Natural killer cell treated with Interleukin-12 subunit alpha and Interleukin-12 subunit beta and Interleukin-15 and Interleukin-18, amount 100 ng/mL, for 72 hours (primary cell): ENCODE data around the gene NRTN. TPM values are rescaled to one million over a fixed set of nuclear protein-coding genes. Genes with fewer than 3 reads are reported as not detected.
A peak's percentile ranks its signal among the peaks of the same experiment; 100 is the strongest.
"Not testable (repeated sequence)": the region's sequence is repeated elsewhere in the genome, so short reads cannot be mapped to it uniquely, and the experiment has no call there.

Experiments used
- ATAC-seq, 2 donors: fragments of 150-1000 bp; cut with Tn5 transposase in 1 of 2; sonication (Bioruptor Pico), chemical (Tn5 transposase) in 1 of 2; 2 replicates each; pipeline ENCODE4 v1.10.0; 2021
- DNase-seq: peaks from one replicate; pipeline ENCODE4 v3.0.0; 2022; ENCODE audit warnings: low spot score
- H3K27ac Mint-ChIP-seq, 2 donors: 1 replicate in 1 of 2; 2 replicates in 1 of 2; pipeline ENCODE4 v1.8.0; 2022; ENCODE audit warnings: mixed read lengths in 2 of 2, mild to moderate bottlenecking in 1 of 2, moderate library complexity in 1 of 2
- H3K27me3 Mint-ChIP-seq, 2 donors: 1 replicate in 1 of 2; 2 replicates in 1 of 2; pipeline ENCODE4 v1.8.0; 2022; ENCODE audit warnings: mixed read lengths in 2 of 2
- H3K36me3 Mint-ChIP-seq: one replicate; pipeline ENCODE4 v1.8.0; 2022; ENCODE audit warnings: mixed read lengths
- H3K4me1 Mint-ChIP-seq, 2 donors: 1 replicate in 1 of 2; 2 replicates in 1 of 2; pipeline ENCODE4 v1.8.0; 2022; ENCODE audit warnings: low read depth in 2 of 2, mixed read lengths in 2 of 2, mild to moderate bottlenecking in 1 of 2
- H3K4me3 Mint-ChIP-seq: one replicate; pipeline ENCODE4 v1.8.0; 2022; ENCODE audit warnings: mixed read lengths
- H3K9me3 Mint-ChIP-seq: 2 replicates; pipeline ENCODE4 v1.8.0; 2022; ENCODE audit warnings: mixed read lengths
- total RNA-seq, 2 donors: library from RNA; stranded (reverse); gene quantifications; one replicate each; pipeline ENCODE4 v1.2.3, GENCODE V29; 2022

Gene NRTN, protein sequence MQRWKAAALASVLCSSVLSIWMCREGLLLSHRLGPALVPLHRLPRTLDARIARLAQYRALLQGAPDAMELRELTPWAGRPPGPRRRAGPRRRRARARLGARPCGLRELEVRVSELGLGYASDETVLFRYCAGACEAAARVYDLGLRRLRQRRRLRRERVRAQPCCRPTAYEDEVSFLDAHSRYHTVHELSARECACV
- total RNA-seq, result not detected

DNA sequence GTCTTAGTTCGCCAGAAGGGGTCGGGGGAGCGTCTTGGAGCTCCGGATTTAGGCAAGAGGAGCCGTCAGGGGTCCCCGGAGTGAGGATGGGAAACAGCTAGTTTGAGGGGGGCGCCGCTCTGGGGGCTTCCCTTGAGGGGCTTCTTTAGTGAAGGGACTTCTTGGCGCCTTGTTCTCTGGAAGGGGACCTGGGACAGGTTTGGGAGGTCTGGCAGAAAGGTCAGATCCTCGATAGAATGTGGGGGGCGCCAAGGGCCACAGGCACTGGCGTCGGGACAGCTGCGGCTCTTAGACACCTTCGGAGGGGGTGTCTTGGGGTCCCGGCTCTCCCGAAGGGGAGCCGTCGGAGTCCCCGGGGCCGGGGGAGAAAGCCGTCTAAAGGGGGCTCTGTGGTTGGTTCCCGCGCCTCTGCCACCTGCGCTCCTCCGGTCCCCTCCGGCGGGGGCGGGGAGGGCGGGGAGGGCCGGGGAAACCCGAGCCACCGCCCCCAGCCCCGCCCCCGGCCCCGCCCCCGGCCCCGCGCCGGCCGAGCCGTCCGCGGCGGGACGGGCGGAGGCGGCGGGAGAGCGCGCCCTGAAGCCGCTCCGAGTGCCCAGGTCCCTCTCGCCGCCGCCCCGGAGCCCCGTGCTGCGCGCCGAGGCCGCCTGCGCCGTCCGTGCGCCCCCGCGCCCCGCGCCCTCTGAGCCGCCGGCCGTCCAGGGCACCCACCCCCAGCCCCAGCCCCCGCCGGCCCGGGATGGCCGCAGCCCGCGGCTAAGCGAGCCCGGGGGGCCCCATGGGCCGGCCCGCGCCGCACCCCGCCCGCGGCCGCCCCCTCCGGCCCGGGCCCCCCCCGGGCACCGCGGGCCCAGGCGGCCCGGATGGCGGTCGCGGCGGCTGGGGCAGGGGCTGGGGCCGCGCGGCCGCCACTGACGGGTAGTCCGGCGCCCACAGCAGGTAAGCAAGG lies at the start of gene NRTN:
Gene NRTN (plus strand): TSS at position 552 of the 946 bp plus-strand sequence. CDS start 19,099 bp downstream, outside the sequence.
- DNase-seq (no peak), ATAC-seq (peak; percentile 18 to 62)
- H3K36me3 Mint-ChIP-seq, result no peaks in the 10 kb centered on the region
- no peaks in the 10 kb centered on the region for H3K9me3 Mint-ChIP-seq
- no peak within 1 kb of the TSS for H3K27ac Mint-ChIP-seq
- H3K4me3 Mint-ChIP-seq, result peak within 1 kb of the TSS; percentile 53
- H3K27me3 Mint-ChIP-seq, result peaks cover 14 to 16% of the 10 kb centered on the region in 2 donors
- H3K4me1 Mint-ChIP-seq, result peaks cover 14 to 17% of the 10 kb centered on the region in 2 donors

DNA sequence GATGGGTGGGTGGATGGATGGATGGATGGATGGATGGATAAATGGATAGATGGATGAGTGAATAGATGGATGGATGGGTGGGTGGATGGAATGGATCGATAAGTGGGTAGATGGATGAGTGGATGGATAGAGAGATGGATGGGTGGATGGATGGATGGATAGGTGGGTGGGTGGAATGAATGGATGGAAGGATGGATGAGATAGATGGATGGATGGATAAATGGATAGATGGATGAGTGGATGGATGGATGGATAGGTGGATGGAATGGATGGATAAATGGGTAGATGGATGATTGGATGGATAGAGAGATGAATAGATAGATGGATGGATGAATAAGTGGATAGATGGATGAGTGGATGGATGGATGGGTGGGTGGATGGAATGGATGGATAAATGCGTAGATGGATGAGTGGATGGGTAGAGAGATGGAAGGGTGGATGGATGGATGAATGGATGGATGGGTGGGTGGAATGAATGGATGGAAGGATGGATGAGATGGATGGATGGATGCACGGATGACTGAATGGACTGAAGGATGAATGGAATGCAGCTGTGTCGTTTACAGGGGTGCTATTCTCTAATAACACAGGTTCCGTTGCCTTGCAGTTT lies 42.2 kb upstream of the NRTN start:
- H3K36me3 Mint-ChIP-seq, result no peaks in the 10 kb centered on the region
- no peak overlapping the region for H3K27ac Mint-ChIP-seq
- peaks cover 2 to 12% of the 10 kb centered on the region in 2 donors for H3K27me3 Mint-ChIP-seq
- DNase-seq, result no peak
- no peak overlapping the region for H3K4me3 Mint-ChIP-seq
- no peak for ATAC-seq
- H3K4me1 Mint-ChIP-seq, result no peaks in the 10 kb centered on the region
- H3K9me3 Mint-ChIP-seq, result no peaks in the 10 kb centered on the region

DNA sequence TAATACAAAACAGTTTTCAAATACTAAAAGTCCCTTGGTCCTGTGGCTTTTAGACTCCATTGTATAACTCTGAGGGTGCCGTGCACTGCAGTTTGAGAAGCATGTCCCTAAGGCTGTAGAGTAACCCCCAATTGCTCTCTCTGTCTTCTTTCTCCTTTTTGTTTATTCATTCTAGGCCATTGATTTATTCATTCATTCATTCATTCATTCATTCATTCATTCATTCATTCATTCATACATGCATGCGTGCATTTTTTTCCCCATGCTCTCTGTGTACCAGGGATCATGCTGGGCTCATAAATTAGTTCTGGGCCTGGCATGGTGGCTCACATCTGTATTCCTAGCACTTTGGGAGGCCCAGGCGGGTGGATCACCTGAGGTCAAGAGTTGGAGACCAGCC lies 39.6 kb upstream of the NRTN start:
- peaks cover 2 to 12% of the 10 kb centered on the region in 2 donors for H3K27me3 Mint-ChIP-seq
- ATAC-seq (no peak), DNase-seq (no peak)
- no peaks in the 10 kb centered on the region for H3K4me1 Mint-ChIP-seq
- H3K27ac Mint-ChIP-seq, result no peak overlapping the region
- H3K36me3 Mint-ChIP-seq, result no peaks in the 10 kb centered on the region
- H3K4me3 Mint-ChIP-seq, result no peak overlapping the region
- H3K9me3 Mint-ChIP-seq, result no peaks in the 10 kb centered on the region

DNA sequence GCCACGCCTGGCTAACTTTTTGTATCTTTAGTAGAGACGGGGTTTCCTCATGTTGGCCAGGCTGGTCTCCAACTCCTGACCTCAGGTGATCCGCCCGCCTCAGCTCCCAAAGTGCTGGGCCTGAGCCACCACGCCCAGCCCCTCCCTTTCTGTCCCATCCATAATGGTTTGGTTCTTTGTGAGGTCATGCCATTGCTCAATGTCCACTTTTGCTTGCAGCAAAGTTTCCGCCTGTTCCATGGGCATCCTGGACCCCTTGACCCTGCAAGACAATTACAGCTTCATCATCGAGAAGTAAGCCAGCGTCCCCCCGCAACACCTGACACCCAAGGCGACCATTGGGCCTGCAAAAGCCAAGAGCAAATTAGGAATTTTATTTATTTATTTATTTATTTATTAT lies 36.9 kb upstream of the NRTN start:
- peaks cover 2% of the 10 kb centered on the region in 2 donors for H3K27me3 Mint-ChIP-seq
- DNase-seq, result no peak
- ATAC-seq, result no peak
- no peaks in the 10 kb centered on the region for H3K9me3 Mint-ChIP-seq
- H3K4me1 Mint-ChIP-seq, result no peaks in the 10 kb centered on the region
- H3K4me3 Mint-ChIP-seq, result no peak overlapping the region
- no peak overlapping the region for H3K27ac Mint-ChIP-seq
- no peaks in the 10 kb centered on the region for H3K36me3 Mint-ChIP-seq

DNA sequence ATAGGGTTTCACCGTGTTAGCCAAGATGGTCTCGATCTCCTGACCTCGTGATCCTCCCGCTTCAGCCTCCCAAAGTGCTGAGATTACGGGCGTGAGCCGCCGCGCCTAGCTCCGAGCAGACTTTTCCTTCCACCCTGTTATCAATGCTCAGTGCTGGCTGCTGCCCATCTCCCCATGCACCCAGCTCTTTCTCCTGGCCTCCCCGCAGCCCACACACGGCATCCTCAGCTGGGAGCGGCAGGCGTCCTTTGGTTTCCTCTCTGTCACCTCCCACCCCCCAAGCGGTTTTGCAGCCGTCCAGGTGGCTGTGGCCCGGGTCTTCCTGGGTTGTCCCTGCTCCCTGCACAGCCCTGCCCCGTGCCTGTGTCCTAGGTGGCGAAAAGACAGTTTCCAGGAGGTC lies 32.5 kb upstream of the NRTN start:
- Mint-ChIP-seq H3K4me1 (no peaks in the 10 kb centered on the region), H3K4me3 (no peak overlapping the region), H3K27me3 (peaks cover 0 to 2% of the 10 kb centered on the region in 2 donors), H3K9me3 (no peaks in the 10 kb centered on the region), H3K27ac (no peak overlapping the region), H3K36me3 (no peaks in the 10 kb centered on the region)
- no peak for DNase-seq
- no peak for ATAC-seq

DNA sequence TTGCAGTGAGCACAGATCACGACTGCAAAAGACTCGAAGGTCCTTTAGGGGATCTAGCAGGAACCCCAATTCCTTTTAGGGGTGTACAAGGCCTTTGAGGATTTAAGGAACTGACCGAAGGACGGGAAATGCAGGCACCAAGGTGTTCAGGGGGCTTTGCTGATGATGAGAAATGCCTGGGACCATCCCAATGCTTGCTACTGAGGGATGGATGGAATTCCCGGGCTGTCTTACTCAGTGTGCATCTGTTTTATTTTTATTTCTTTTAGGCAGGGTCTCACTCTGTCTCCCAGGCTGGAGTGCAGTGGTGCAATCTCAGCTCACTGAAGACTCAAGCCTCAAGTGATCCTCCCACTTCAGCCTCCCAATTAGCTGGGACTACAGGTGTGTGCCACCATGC lies 31.6 kb upstream of the NRTN start:
- no peak overlapping the region for H3K4me3 Mint-ChIP-seq
- H3K36me3 Mint-ChIP-seq, result no peaks in the 10 kb centered on the region
- ATAC-seq (no peak), DNase-seq (no peak)
- H3K9me3 Mint-ChIP-seq, result no peaks in the 10 kb centered on the region
- H3K27me3 Mint-ChIP-seq, result peaks cover 0 to 2% of the 10 kb centered on the region in 2 donors
- H3K27ac Mint-ChIP-seq, result no peak overlapping the region
- no peaks in the 10 kb centered on the region for H3K4me1 Mint-ChIP-seq

DNA sequence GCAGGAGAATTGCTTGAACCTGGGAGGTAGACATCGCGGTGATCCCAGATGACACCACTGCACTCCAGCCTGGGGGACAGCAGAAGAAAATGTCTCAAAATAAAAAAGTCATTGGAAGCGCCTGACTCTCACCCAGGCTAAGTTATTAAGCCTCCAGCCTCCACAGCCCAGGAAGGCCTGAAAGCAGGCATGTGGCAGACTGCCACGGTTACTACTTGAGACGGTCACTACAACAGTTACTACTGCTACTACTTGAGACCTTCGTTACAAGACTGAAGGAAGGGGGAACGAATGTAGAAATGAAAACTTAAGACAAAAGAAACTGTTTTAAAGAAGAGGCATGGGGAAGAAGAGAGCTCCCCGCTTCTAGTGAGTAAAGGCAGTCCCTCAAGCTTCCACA lies 29.9 kb upstream of the NRTN start:
- ATAC-seq, result no peak
- Mint-ChIP-seq H3K27me3 (peaks cover 0 to 2% of the 10 kb centered on the region in 2 donors), H3K9me3 (no peaks in the 10 kb centered on the region), H3K27ac (no peak overlapping the region), H3K4me3 (no peak overlapping the region), H3K4me1 (no peaks in the 10 kb centered on the region), H3K36me3 (no peaks in the 10 kb centered on the region)
- no peak for DNase-seq

DNA sequence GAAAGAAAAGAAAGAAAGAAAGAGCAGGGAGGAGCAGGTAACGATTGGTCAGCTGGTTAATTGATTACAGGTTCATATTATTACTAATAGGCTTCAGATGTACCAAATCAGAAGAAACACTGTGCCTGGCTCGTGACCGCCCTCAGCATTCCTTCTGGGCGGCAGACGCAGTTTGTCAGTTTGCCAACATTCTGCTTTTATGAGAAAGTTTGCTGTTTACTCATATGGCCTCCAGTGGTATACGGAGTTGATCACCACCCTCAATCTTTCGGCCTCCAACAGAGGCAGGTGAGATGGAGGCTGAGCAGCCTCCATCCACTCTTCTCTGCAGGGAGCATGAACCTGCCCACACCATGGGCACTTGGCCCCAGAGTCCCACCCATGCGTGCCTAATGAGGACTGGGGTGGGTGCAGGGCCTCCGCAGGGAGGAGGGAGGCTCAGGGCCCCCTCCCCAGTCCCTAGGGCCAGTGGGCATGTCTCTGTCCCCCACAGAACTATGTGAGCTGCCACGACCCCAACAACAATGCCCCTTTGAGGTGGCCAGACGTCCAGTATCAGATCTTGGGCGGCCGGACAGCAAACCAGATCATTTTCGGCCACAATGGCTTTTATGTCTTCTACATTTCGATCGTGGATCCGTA lies 29.1 kb upstream of the NRTN start:
- Mint-ChIP-seq H3K27me3 (peaks cover 0 to 2% of the 10 kb centered on the region in 2 donors), H3K4me3 (no peak overlapping the region), H3K27ac (no peak overlapping the region), H3K4me1 (no peaks in the 10 kb centered on the region), H3K9me3 (no peaks in the 10 kb centered on the region), H3K36me3 (no peaks in the 10 kb centered on the region)
- DNase-seq (no peak), ATAC-seq (no peak)

DNA sequence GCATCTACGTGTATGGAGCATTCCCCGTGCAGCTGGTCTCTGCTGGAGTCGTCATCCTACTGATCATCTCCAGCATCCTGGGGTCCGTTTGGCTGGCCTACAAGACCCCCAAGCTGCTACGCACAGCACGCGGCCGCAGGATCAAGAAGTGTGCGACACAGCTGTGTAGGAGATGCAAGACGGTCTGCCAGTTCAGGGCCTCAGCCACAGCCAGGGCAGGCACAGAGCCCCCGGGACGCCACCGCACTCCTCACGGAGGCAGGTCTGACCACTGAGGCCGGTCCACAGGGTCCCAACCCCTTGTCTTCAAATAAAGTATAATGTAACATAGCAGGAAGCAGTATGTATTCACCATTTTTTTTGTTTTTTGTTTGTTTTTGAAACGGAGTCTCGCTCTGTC lies 26.5 kb upstream of the NRTN start:
- Mint-ChIP-seq H3K4me3 (no peak overlapping the region), H3K27ac (no peak overlapping the region)
- no peak for ATAC-seq

DNA sequence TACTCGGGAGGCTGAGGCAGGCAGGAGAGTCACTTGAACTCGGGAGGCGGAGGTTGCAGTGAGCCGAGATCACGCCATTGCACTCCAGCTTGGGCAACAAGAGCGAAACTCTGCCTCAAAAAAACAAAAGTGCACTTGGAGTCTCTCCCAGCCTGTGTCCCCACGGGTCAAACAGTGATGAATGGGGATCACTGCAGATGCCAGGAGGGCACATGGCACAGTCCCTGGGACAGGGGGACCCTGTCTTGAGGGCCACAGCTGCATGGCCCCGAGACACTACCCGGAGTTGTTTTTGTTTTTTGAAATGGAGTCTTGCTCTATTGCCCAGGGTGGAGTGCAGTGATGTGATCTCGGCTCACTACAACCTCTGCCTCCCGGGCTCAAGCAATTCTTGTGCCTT lies 24.0 kb upstream of the NRTN start:
- DNase-seq, ATAC-seq, H3K36me3 Mint-ChIP-seq, H3K27ac Mint-ChIP-seq, H3K9me3 Mint-ChIP-seq, H3K4me3 Mint-ChIP-seq, H3K4me1 Mint-ChIP-seq, H3K27me3 Mint-ChIP-seq: not testable (repeated sequence)

More for the DNA sequence above, 26.5 kb upstream of the NRTN start:
- Mint-ChIP-seq H3K4me1 (no peaks in the 10 kb centered on the region), H3K36me3 (no peaks in the 10 kb centered on the region), H3K27me3 (no peaks in the 10 kb centered on the region), H3K9me3 (no peaks in the 10 kb centered on the region)
- no peak for DNase-seq

DNA sequence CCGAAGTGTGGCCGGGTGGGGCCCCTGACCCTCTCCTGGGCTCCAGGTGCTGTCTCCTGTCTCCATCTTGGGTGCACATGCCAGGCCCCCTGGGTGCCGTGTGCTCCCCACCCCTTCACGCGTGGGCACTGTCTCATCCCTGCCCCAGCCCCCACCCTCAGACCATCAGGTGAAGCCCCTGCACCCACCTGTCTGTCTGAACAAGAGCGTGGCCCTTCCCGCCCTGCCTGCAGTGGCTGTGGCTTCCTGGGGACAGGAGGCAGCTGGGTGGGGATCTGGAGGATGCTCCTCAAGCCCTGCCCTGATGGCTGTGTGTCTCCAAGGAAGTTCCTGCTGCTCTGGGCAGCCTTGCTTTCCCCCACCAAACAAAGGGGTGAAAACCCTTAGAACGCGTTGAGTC lies 22.5 kb upstream of the NRTN start:
- Mint-ChIP-seq H3K27me3 (no peaks in the 10 kb centered on the region), H3K4me3 (no peak overlapping the region), H3K4me1 (peaks cover 0 to 2% of the 10 kb centered on the region in 2 donors), H3K9me3 (no peaks in the 10 kb centered on the region), H3K36me3 (no peaks in the 10 kb centered on the region), H3K27ac (no peak overlapping the region)
- ATAC-seq, result no peak
- DNase-seq, result no peak

DNA sequence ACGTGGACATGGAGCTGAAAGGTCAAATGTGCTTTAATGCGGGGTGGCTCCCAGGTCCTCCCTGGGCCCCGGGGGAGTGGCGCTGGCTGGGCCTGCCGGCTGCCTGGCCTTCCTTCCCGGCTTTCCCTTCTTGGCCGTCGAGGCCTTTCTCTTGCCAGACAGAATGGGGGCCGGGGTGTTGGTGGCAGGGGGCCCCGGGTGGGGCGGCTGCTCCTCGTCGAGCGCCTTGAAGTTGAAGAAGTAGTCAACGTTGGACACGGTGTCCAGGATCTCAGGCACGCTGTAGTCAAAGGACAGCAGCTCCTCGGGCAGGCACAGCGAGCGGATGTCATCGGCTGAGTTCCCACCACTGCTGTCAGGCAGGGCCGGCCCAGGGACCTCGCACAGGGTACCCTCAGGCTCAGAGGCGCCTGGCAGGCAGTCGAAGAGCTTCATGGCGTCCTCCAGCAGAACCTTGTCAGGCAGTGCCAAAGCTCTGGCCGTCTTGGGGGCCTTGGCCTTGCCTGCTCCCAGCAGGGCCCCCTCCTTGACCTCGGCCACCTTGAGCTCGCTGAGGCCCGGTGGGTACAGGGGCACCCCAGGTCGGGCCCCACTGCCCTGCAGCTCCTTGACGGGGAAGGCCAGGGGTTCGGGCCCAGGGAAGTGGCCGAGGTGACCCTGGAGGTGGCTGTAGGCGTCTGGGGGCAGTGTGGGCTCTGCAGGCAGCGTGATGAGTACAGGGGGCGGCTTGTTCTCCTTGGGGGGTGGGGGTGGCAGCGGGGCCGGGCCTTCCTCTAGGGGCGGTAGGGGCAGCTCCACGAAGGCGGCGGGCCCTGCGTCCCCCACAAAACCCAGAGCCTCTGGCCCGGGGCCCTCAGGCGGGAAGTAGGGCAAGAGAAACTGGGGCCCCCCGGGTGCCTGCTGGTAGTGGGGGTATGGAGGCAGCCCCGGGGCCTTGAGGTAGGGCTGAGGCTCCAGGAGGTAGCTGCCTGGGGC lies 21.6 kb upstream of the NRTN start:
- no peak overlapping the region for H3K4me3 Mint-ChIP-seq
- ATAC-seq (peak in 1 of 2 donors; percentile 4), DNase-seq (no peak)
- no peak overlapping the region for H3K27ac Mint-ChIP-seq
- peaks cover 0 to 2% of the 10 kb centered on the region in 2 donors for H3K4me1 Mint-ChIP-seq
- H3K36me3 Mint-ChIP-seq, result no peaks in the 10 kb centered on the region
- H3K9me3 Mint-ChIP-seq, result no peaks in the 10 kb centered on the region
- H3K27me3 Mint-ChIP-seq, result no peaks in the 10 kb centered on the region
